ENCODE results near the gene ZNF831.
A peak's percentile ranks its signal among the peaks of the same experiment; 100 is the strongest.

ZNF831 gene

DNA sequence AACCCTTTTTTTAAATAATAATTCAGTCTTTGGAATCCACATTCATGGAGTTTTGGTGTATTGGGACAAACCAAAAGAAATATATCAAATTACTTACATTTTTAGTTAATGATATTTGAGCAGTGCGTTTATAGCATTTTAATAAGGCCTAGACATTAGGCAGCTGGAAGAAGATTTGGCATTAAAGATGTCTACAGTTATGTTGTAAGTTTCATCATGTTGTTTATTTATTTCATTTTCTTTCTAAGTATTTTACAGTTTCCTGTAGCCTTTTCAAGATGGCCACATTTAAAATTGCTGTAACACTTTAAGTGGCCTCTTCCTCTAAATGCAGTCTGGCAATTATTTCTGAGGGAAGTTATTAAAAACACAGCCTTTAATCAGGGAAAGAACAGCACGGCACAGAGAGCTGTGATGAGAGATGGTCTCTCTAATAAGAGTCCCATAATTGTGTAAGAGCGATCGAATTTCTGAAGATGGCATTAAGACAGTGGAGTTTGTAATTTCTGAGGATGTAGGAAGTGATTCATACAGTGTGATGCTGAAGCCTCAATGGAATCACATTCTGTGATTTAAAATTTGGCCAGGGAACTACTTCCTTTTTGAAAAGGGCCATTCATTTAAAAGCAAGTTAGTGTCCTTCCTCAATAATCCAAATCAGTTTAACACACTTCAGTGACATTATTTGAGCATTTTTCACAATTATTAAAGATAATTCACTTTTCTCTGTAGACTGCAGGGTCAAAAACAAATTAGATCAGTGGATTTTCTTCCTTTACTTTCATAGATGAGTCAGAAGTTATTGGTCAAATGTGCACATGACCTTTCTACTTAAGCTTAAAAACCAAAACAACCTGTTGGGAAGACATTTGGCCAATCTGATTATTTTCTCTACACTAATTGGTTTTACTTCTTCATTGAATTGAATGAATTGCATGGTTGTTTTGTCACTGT is 84.4 kb downstream of the ZNF831 start:
- Histone ChIP-seq H3K9ac (ENCODE audit: low read depth, low read length) (no peak overlapping the region), H3K27ac (ENCODE audit: low read length) (no peak overlapping the region), H3K9me3 (ENCODE audit: insufficient read depth, low read depth, low read length) (no peaks in the 10 kb centered on the region), H3K4me1 (ENCODE audit: insufficient read depth, low read length) (no peaks in the 10 kb centered on the region; the same call in 1 of the 2 replicates), H3K4me3 (ENCODE audit: low read length) (no peak overlapping the region), H3K36me3 (ENCODE audit: insufficient read depth, low read depth, low read length) (no peaks in the 10 kb centered on the region), H3K27me3 (ENCODE audit: insufficient read depth, low read length) (no peaks in the 10 kb centered on the region)

DNA sequence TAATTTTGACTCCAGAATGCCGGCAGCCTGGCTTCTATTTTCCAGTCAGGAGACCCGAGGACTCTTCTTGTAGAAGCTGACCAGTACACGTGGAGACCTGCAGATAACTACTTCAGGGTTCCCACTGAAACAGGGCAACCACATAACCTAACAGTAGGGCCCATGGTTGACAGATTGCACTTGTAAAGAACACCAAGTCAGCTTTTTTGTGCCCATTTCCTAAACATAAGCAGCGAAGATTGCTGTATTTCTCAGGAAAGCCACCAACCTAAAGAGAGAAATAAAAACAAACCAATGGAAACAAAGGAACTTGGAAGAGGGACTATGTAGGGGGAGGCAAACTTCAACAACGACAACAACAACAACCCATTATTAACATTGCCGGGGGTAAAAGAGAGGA is 86.7 kb downstream of the ZNF831 start:
- H3K4me3 ChIP-seq (ENCODE audit: low read length), result no peak overlapping the region
- H3K9me3 ChIP-seq (ENCODE audit: insufficient read depth, low read depth, low read length), result no peaks in the 10 kb centered on the region
- H3K4me1 ChIP-seq (ENCODE audit: insufficient read depth, low read length), result no peaks in the 10 kb centered on the region; the same call in 1 of the 2 replicates
- H3K27ac ChIP-seq (ENCODE audit: low read length), result no peak overlapping the region
- H3K36me3 ChIP-seq (ENCODE audit: insufficient read depth, low read depth, low read length), result no peaks in the 10 kb centered on the region
- no peak overlapping the region for H3K9ac ChIP-seq (ENCODE audit: low read depth, low read length)
- no peaks in the 10 kb centered on the region for H3K27me3 ChIP-seq (ENCODE audit: insufficient read depth, low read length)

DNA sequence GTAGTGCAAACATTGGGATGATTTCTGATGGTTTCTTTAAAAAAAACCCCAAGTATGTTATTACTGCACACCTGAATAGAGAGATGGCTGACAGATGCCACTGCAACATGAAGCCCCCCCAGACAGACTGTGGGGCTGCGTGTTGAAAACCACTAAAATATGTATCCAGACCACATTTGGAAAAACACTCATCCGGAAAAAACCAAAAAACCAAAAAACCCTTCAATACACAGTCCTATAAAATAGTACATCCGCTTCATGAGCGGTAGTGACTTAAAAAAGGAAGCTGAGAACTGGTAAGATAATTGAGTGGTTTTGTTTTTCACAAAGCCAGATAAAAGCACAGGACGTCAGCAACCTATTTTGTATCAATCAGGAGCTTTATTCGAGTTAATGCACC is 89.7 kb downstream of the ZNF831 start:
- H3K9me3 ChIP-seq (ENCODE audit: insufficient read depth, low read depth, low read length), result no peaks in the 10 kb centered on the region
- H3K4me3 ChIP-seq (ENCODE audit: low read length), result no peak overlapping the region
- H3K4me1 ChIP-seq (ENCODE audit: insufficient read depth, low read length), result no peaks in the 10 kb centered on the region
- no peaks in the 10 kb centered on the region for H3K27me3 ChIP-seq (ENCODE audit: insufficient read depth, low read length)
- H3K9ac ChIP-seq (ENCODE audit: low read depth, low read length), result no peak overlapping the region
- no peak overlapping the region for H3K27ac ChIP-seq (ENCODE audit: low read length)
- no peaks in the 10 kb centered on the region for H3K36me3 ChIP-seq (ENCODE audit: insufficient read depth, low read depth, low read length)

DNA sequence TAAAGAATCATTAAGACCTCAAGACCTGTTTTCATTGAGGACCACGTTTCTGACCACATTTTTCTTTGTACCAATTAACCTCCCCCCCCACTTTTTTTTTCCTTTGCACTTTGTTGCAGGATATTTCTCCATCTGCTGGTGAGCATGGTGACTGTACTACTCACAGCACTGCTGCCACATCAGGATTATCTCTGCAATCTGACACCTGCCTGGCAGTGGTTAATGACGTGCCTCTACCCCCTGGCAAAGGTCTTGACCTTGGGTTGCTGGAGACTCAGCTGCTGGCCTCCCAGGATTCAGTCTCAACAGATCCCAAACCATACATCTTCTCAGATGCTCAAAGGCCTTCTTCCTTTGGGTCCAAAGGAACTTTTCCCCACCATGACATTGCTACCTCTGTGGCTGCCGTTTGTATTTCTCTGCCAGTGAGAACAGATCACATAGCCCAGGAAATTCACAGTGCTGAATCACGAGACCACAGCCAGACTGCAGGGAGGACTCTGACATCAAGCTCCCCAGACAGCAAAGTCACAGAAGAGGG is 90.2 kb downstream of the ZNF831 start:
- H3K9me3 ChIP-seq (ENCODE audit: insufficient read depth, low read depth, low read length), result no peaks in the 10 kb centered on the region
- H3K4me1 ChIP-seq (ENCODE audit: insufficient read depth, low read length), result no peaks in the 10 kb centered on the region
- no peak overlapping the region for H3K27ac ChIP-seq (ENCODE audit: low read length)
- H3K4me3 ChIP-seq (ENCODE audit: low read length), result no peak overlapping the region
- no peaks in the 10 kb centered on the region for H3K36me3 ChIP-seq (ENCODE audit: insufficient read depth, low read depth, low read length)
- H3K9ac ChIP-seq (ENCODE audit: low read depth, low read length), result no peak overlapping the region
- H3K27me3 ChIP-seq (ENCODE audit: insufficient read depth, low read length), result no peaks in the 10 kb centered on the region

DNA sequence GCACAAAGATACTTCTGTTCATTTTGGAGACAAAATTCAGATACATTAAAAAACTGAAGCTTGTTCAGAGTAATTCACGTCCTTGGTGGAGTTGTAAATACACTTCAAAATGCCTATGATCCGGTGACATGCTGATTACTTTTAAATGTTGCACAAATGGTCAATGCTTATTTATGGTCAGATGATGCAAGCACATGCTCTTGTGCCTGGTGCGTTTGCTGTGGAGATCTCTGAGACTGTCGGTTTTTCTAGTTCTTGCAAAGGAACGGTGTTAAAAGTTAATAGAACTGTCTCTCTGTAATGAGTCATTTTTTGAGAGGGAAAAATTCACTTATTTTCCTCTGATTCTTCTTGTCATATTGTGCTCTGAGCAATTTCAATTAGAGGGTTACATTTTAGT is 91.6 kb downstream of the ZNF831 start:
- Histone ChIP-seq H3K9ac (ENCODE audit: low read depth, low read length) (no peak overlapping the region), H3K4me1 (ENCODE audit: insufficient read depth, low read length) (no peaks in the 10 kb centered on the region), H3K27me3 (ENCODE audit: insufficient read depth, low read length) (no peaks in the 10 kb centered on the region), H3K36me3 (ENCODE audit: insufficient read depth, low read depth, low read length) (no peaks in the 10 kb centered on the region), H3K9me3 (ENCODE audit: insufficient read depth, low read depth, low read length) (no peaks in the 10 kb centered on the region), H3K4me3 (ENCODE audit: low read length) (no peak overlapping the region), H3K27ac (ENCODE audit: low read length) (no peak overlapping the region)

DNA sequence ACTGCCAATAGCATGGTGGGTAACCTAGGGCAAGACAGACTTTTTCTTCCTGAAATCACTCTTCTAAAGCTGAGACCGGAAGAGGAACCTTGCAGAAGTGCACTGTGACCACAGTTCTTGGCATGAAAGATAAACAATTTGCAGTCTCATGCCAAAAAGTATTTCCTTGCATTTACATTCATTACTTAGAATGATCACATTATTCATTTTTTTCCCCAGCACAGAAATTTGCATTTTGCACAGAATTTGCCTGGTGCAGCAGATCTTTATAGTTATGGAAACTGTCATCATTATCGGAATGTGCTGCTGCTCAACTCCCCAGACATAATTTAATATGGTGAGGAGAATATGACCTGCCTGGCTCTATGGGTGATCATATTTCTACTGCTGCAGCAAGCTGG is 94.6 kb downstream of the ZNF831 start:
- H3K9me3 ChIP-seq (ENCODE audit: insufficient read depth, low read depth, low read length), result no peaks in the 10 kb centered on the region
- H3K4me3 ChIP-seq (ENCODE audit: low read length), result no peak overlapping the region
- no peaks in the 10 kb centered on the region for H3K4me1 ChIP-seq (ENCODE audit: insufficient read depth, low read length)
- peaks cover 10% of the 10 kb centered on the region; the same call in 1 of the 2 replicates for H3K27me3 ChIP-seq (ENCODE audit: insufficient read depth, low read length)
- no peak overlapping the region for H3K27ac ChIP-seq (ENCODE audit: low read length)
- H3K36me3 ChIP-seq (ENCODE audit: insufficient read depth, low read depth, low read length), result no peaks in the 10 kb centered on the region
- H3K9ac ChIP-seq (ENCODE audit: low read depth, low read length), result no peak overlapping the region

DNA sequence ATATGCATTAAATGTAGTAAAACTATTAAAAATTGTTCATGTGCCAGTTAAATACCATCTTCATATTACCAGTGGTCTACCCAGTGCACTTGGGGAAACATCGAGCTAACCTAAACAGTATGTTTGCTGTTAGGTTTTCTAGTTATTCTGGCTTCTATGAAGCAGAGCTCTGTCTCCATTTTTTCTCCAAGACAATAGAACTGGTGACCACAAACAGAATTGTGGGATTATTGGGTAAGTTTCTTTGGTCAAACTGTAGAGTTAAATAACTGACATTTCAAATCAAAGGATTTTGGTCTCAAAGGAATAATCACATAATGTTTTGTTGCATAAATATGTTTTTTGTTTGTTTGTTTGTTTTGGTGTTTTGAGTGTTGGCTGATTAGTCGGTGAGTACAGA is 96.3 kb downstream of the ZNF831 start:
- Histone ChIP-seq H3K4me1 (ENCODE audit: insufficient read depth, low read length) (no peaks in the 10 kb centered on the region), H3K9me3 (ENCODE audit: insufficient read depth, low read depth, low read length) (no peaks in the 10 kb centered on the region), H3K36me3 (ENCODE audit: insufficient read depth, low read depth, low read length) (no peaks in the 10 kb centered on the region), H3K9ac (ENCODE audit: low read depth, low read length) (no peak overlapping the region), H3K27ac (ENCODE audit: low read length) (no peak overlapping the region), H3K27me3 (ENCODE audit: insufficient read depth, low read length) (peaks cover 28% of the 10 kb centered on the region), H3K4me3 (ENCODE audit: low read length) (no peak overlapping the region)

DNA sequence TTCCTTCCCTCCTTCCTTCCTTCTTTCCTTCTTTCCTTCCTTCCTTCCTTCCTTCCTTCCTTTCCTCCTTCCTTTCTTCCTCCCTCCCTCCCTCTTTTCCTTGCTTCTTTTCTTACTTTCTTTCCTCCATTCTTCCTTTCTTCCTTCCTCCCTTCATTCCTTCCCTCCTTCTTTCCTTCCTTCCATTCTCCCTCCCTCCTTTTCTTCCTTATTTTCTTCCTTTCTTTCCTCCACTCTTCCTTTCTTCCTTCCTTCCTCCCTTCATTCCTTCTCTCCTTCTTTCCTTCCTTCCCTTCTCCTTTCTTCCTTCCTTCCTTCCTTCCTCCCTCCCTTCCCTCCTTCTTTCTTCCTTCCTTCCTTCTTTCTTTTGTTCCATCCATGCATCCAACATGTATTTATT is 101.7 kb downstream of the ZNF831 start:
- H3K27me3 ChIP-seq (ENCODE audit: insufficient read depth, low read length), result peaks cover 51% of the 10 kb centered on the region
- H3K9me3 ChIP-seq (ENCODE audit: insufficient read depth, low read depth, low read length), result no peaks in the 10 kb centered on the region
- no peak overlapping the region for H3K27ac ChIP-seq (ENCODE audit: low read length)
- H3K4me1 ChIP-seq (ENCODE audit: insufficient read depth, low read length), result peaks cover 11% of the 10 kb centered on the region; the same call in 1 of the 2 replicates
- no peaks in the 10 kb centered on the region for H3K36me3 ChIP-seq (ENCODE audit: insufficient read depth, low read depth, low read length)
- H3K4me3 ChIP-seq (ENCODE audit: low read length), result no peak overlapping the region
- no peak overlapping the region for H3K9ac ChIP-seq (ENCODE audit: low read depth, low read length)

DNA sequence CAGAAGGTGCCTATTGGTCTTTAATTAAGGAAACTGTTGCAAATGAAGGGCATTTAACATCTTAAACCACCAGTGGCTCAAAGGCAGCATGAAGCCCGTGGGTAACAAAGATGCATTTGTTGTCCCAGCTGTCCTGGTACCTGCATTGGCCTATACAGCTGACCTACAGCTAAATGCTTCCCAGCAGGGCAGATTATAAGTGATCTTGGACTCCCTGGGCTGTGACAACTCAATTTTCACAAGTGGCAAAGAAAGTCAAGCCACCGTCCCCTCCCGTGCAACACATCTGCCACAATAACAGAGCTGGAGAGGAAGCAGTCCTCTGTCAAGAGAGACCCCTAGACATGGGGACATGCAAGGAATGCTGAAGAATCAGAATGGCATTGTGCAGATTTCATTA is 105.2 kb downstream of the ZNF831 start:
- H3K27me3 ChIP-seq (ENCODE audit: insufficient read depth, low read length), result peaks cover 49% of the 10 kb centered on the region
- peak overlapping the region; percentile 37; the same call in 1 of the 2 replicates for H3K4me3 ChIP-seq (ENCODE audit: low read length)
- no peak overlapping the region for H3K27ac ChIP-seq (ENCODE audit: low read length)
- no peak overlapping the region for H3K9ac ChIP-seq (ENCODE audit: low read depth, low read length)
- no peaks in the 10 kb centered on the region for H3K36me3 ChIP-seq (ENCODE audit: insufficient read depth, low read depth, low read length)
- H3K4me1 ChIP-seq (ENCODE audit: insufficient read depth, low read length), result peaks cover 11% of the 10 kb centered on the region; the same call in 1 of the 2 replicates
- H3K9me3 ChIP-seq (ENCODE audit: insufficient read depth, low read depth, low read length), result no peaks in the 10 kb centered on the region

DNA sequence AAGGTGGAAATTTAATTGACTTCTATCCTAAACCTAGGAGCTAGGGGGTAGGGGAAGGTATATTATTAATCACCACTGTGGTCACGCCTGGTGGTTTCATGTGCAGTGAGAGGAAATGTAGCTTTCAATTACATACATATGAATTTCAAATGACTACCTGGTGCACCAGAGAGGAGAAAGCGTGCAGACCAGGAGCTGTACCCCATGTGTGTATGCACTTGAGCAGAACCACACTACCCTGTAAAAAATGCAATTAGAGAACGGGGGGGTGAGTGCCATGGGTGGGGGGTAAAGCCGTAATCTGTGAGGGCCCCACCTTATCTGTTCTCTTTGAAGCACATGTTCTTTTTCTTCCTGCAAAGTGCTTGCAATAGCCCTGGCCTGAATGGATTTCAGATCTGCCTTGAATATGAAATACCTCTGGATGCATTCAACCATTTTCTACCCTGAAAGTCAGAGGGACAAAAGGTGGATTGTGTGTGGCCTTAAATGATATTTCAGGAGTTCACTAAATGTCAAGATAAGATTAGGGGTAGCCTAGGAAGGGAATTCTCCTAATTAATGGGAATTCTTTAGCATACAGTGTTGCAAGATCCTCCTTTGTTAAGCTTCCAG is 105.9 kb downstream of the ZNF831 start:
- Histone ChIP-seq H3K9me3 (ENCODE audit: insufficient read depth, low read depth, low read length) (no peaks in the 10 kb centered on the region), H3K4me1 (ENCODE audit: insufficient read depth, low read length) (peaks cover 11% of the 10 kb centered on the region; the same call in 1 of the 2 replicates), H3K36me3 (ENCODE audit: insufficient read depth, low read depth, low read length) (no peaks in the 10 kb centered on the region), H3K9ac (ENCODE audit: low read depth, low read length) (no peak overlapping the region), H3K4me3 (ENCODE audit: low read length) (peak overlapping the region; percentile 37; the same call in 1 of the 2 replicates), H3K27ac (ENCODE audit: low read length) (no peak overlapping the region), H3K27me3 (ENCODE audit: insufficient read depth, low read length) (peaks cover 42% of the 10 kb centered on the region)

DNA sequence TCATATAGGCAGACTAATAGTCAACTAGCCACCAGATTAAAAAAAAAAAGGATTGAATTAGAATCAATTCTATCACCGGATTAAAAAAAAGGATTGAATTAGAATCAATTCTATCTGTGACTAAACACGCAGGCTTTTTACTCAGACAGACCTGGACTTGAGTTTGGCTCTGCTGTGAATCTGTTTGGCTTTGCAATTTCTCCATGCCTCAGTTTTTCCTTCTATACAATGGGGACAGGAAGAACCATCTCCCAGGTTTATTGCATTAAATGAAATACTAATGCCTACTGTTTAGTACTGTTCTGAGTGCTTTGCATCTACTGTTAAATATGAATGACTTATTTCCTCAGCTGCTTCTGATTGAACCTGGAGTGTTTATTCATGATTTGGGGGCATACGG is 106.8 kb downstream of the ZNF831 start:
- Histone ChIP-seq H3K27me3 (ENCODE audit: insufficient read depth, low read length) (peaks cover 34% of the 10 kb centered on the region), H3K4me1 (ENCODE audit: insufficient read depth, low read length) (peaks cover 11% of the 10 kb centered on the region; the same call in 1 of the 2 replicates), H3K4me3 (ENCODE audit: low read length) (no peak overlapping the region), H3K36me3 (ENCODE audit: insufficient read depth, low read depth, low read length) (no peaks in the 10 kb centered on the region), H3K27ac (ENCODE audit: low read length) (no peak overlapping the region), H3K9me3 (ENCODE audit: insufficient read depth, low read depth, low read length) (no peaks in the 10 kb centered on the region), H3K9ac (ENCODE audit: low read depth, low read length) (no peak overlapping the region)

Data from iPS-20b (cell line).